Colonic mucosa (tissue), 4 donors: ENCODE results near the gene CMTM4. TPM values are rescaled to one million over a fixed set of nuclear protein-coding genes. Genes with fewer than 3 reads are reported as not detected.

Source experiments
- DNase-seq: peaks from one replicate; pipeline ENCODE4 v3.0.0-alpha.2; 2020
- H3K27ac ChIP-seq: fragments of 200-600 bp; one replicate; pipeline ENCODE4 v1.8.0; 2021
- H3K27me3 ChIP-seq: fragments of 200-600 bp; one replicate; pipeline ENCODE4 v1.8.0; 2021
- H3K36me3 ChIP-seq: fragments of 200-600 bp; one replicate; pipeline ENCODE4 v1.8.0; 2021
- H3K4me1 ChIP-seq: fragments of 200-600 bp; one replicate; pipeline ENCODE4 v1.8.0; 2021; ENCODE audit warnings: mild to moderate bottlenecking
- H3K4me3 ChIP-seq: fragments of 200-600 bp; one replicate; pipeline ENCODE4 v1.8.0; 2021
- H3K9ac ChIP-seq, 2 donors: one replicate each; pipeline ENCODE4 v1.7.0; 2013; ENCODE audit warnings: control low read depth in 2 of 2, low read depth in 2 of 2, low read length in 2 of 2
- H3K9me3 ChIP-seq: fragments of 200-600 bp; one replicate; pipeline ENCODE4 v1.8.0; 2021
- CTCF ChIP-seq: fragments of 200-600 bp; IDR thresholded peaks from one replicate; pipeline ENCODE4 v1.8.0; 2022; ENCODE audit warnings: antibody characterized with exemption, mild to moderate bottlenecking
- intact Hi-C: fragments of 100-400 bp; cut with DNase I; formaldehyde crosslinking; loops from one replicate; pipeline ENCODE4 v1.14.1; 2022
- total RNA-seq, 2 donors: library from RNA; stranded (reverse); fragmentation: NEBNext Ultra II Directional in 1 of 2; extraction: Animal tissue kit (Norgen Biotek cat#: 25700) in 1 of 2; gene quantifications; one replicate each; pipeline ENCODE4 v1.2.1, GENCODE V29; 2021
- donor health status: healthy.
- donor health status: DM: no; HTN: no; CAD: no.
- donor health status: DM: no; HTN: no; CAD: no.

The CMTM4 gene
- total RNA-seq, 2 donors from 2014 or later: 150 to 212 TPM

GRCh38 chr16:66580605-66581209 is 115.8 kb downstream of the CMTM4 start:
- H3K4me1 ChIP-seq: peaks cover 5% of the 10 kb centered on the region
- no peak for DNase-seq
- no peak overlapping the region for H3K4me3 ChIP-seq
- H3K27ac ChIP-seq: no peak overlapping the region
- intact Hi-C loops: no loop called here
- no peak for TF ChIP-seq CTCF
- H3K9ac ChIP-seq: no peak overlapping the region
- H3K36me3 ChIP-seq: no peaks in the 10 kb centered on the region
- peaks cover 9% of the 10 kb centered on the region for H3K27me3 ChIP-seq
- H3K9me3 ChIP-seq: no peaks in the 10 kb centered on the region

DNA sequence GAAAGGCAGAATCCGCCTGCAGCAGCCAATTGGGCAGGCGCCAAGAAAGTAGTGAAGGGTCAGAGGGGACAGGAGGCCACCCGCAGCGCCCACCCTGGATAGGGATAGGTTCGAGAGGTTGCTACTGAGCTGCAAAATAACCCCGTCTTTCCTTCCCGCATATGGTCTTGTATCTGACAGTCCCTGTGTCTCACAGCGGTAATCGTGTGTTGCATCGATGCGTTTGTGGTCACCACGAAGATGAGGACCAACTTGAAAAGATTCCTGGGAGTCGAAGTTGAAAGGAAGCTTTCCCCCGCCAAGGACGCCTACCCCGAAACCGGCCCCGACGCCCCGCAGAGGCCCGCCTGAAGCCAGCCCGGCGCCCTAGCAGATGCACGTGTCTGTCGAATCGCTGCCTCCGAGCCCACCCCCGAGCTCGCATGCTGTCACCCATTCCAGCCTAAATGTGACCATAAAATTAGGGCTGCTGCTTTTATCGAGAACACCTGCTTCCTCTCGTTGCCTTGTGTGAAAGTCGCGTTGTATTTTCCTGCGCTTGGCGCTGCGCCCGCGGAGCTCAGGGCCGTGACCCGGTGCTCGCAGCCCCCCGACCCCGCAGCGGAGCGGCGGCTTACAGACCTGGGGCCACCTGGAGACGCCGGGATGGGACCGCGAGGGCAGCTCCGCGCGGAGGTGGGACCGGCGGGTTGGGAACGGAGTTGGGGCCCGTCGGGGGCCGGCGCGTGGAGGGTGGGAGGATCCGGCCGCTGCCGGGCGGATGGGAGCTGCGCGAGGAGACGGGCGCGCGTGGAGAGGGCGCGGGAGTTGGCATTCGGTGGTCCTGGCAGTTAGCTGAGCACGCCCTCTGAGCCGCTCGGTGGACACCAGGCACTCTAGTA is 117.7 kb downstream of the CMTM4 start, which contains the start of gene CMTM2:
Gene CMTM2 (plus strand): TSS at position 813 of the 881 bp plus-strand sequence. CDS start 145 bp downstream, outside the sequence.
- Histone ChIP-seq H3K9me3 (no peaks in the 10 kb centered on the region), H3K36me3 (no peaks in the 10 kb centered on the region), H3K27me3 (peaks cover 9% of the 10 kb centered on the region), H3K4me1 (peaks cover 5% of the 10 kb centered on the region), H3K27ac (no peak within 1 kb of the TSS), H3K4me3 (peak within 1 kb of the TSS; percentile 24), H3K9ac (peak within 1 kb of the TSS in 1 of 2 donors; percentile 29)
- no peak for TF ChIP-seq CTCF
- no peak for DNase-seq
- intact Hi-C loops: no loop called here

DNA sequence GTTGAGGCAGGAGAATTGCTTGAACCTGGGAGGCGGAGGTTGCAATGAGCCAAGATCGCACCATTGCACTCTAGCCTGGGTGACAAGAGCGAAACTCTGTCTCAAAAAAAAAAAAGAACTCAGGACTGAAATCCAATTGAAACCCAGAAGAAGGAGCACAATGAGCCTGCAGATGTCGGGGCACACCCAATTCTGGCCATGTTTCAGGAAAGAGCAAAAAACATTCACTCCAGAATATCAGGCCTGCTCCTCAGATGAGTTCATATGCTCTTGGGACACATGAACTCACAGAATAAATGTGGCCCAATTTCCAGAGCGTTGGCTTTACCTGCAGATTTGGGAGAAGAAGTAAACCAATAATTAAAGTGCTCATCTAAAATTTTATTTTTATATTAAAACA is 120.2 kb downstream of the CMTM4 start:
- Histone ChIP-seq H3K36me3 (no peaks in the 10 kb centered on the region), H3K27me3 (peaks cover 9% of the 10 kb centered on the region), H3K9ac (no peak overlapping the region), H3K4me1 (peaks cover 5% of the 10 kb centered on the region), H3K9me3 (no peaks in the 10 kb centered on the region), H3K4me3 (no peak overlapping the region), H3K27ac (no peak overlapping the region)
- intact Hi-C loops: no loop called here
- DNase-seq: no peak
- no peak for TF ChIP-seq CTCF

DNA sequence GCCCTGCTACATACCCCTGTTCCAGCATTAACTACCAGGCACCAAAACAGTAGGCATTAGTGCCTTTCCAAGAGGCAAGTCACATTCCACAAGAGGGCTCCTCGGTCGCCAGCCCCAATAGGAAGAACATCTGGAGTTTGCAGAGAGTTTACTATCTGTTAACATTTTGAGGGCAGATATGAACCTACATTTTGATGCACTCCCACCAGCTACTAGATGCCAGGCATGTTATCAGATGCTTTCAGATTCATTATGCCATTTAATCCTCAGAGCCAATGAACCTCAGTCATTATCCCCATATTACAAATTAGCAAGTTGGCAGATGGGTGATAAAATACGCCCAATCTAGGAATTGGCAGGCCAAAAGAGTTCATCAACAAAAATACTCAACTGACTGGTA is 121.5 kb downstream of the CMTM4 start:
- no peak overlapping the region for H3K4me3 ChIP-seq
- DNase-seq: no peak
- no peak for TF ChIP-seq CTCF
- H3K9ac ChIP-seq: no peak overlapping the region
- H3K27me3 ChIP-seq: peaks cover 9% of the 10 kb centered on the region
- H3K4me1 ChIP-seq: peaks cover 5% of the 10 kb centered on the region
- no peaks in the 10 kb centered on the region for H3K36me3 ChIP-seq
- no peak overlapping the region for H3K27ac ChIP-seq
- H3K9me3 ChIP-seq: no peaks in the 10 kb centered on the region
- intact Hi-C loops: no loop called here

GRCh38 chr16:66574531-66574930 is 122.0 kb downstream of the CMTM4 start:
- Histone ChIP-seq H3K9ac (no peak overlapping the region), H3K9me3 (no peaks in the 10 kb centered on the region), H3K4me3 (no peak overlapping the region), H3K36me3 (no peaks in the 10 kb centered on the region), H3K27me3 (peaks cover 8% of the 10 kb centered on the region), H3K27ac (no peak overlapping the region), H3K4me1 (peaks cover 5% of the 10 kb centered on the region)
- intact Hi-C loops: no loop called here
- no peak for TF ChIP-seq CTCF
- DNase-seq: no peak
